Mesothelial cell of epicardium (in vitro differentiated cells): Measurements from ENCODE around the gene SPIC. TPM values are rescaled to one million over a fixed set of nuclear protein-coding genes. Genes with fewer than 3 reads are reported as not detected.

ENCODE experiments used
- DNase-seq, 2 experiments: peaks; one replicate each; pipeline ENCODE4 v3.0.0; 2021; ENCODE audit warnings: low spot score in 2 of 2; ENCODE audit not compliant: unreplicated experiment in 2 of 2
- H3K27ac Mint-ChIP-seq: 2 replicates; pipeline ENCODE4 v1.8.0; 2021; ENCODE audit warnings: mixed read lengths
- H3K27me3 Mint-ChIP-seq: 2 replicates; pipeline ENCODE4 v1.8.0; 2021; ENCODE audit warnings: low read depth, mixed read lengths
- H3K36me3 Mint-ChIP-seq: 2 replicates; pipeline ENCODE4 v1.8.0; 2021; ENCODE audit warnings: mixed read lengths
- H3K4me1 Mint-ChIP-seq: 2 replicates; pipeline ENCODE4 v1.8.0; 2021; ENCODE audit warnings: mixed read lengths
- H3K4me3 Mint-ChIP-seq: 2 replicates; pipeline ENCODE4 v1.8.0; 2021; ENCODE audit warnings: mild to moderate bottlenecking, moderate library complexity, mixed read lengths
- H3K9me3 Mint-ChIP-seq: 2 replicates; pipeline ENCODE4 v1.8.0; 2021; ENCODE audit warnings: mixed read lengths
- total RNA-seq: library from RNA; stranded (reverse); gene quantifications from 3 replicates; pipeline ENCODE4 v1.2.1, GENCODE V29; 2021
- TF ChIP-seq, protein P1 (sequence below): fragments of 200-600 bp; sonication (generic); IDR thresholded peaks from one replicate; pipeline ENCODE4 v1.5.0; 2021; ENCODE audit warnings: antibody characterized with exemption; ENCODE audit not compliant: unreplicated experiment

Gene SPIC
- total RNA-seq, 1 donor from 2014 or later = not detected

DNA sequence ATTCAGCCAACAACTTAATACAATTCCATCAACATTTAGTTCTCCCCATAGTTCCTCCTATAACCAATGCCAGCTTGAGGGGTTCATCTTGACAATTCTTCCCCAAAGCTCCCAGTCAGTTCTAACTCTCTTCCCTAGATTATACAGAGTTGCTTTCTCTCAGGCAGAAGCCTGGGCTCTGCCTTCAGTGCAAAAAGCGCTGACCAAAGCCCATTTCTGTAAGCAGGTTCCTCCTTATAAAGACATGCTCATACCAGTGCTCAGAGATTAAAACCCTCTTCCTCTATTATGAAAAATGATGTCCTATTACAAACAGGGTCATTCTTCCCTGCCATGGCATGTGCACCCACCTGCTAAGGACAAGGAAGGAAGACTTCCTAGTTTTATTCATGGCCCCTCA is 16.2 kb downstream of the SPIC start:
- no peak overlapping the region for H3K4me3 Mint-ChIP-seq
- TF ChIP-seq, protein P1, sequence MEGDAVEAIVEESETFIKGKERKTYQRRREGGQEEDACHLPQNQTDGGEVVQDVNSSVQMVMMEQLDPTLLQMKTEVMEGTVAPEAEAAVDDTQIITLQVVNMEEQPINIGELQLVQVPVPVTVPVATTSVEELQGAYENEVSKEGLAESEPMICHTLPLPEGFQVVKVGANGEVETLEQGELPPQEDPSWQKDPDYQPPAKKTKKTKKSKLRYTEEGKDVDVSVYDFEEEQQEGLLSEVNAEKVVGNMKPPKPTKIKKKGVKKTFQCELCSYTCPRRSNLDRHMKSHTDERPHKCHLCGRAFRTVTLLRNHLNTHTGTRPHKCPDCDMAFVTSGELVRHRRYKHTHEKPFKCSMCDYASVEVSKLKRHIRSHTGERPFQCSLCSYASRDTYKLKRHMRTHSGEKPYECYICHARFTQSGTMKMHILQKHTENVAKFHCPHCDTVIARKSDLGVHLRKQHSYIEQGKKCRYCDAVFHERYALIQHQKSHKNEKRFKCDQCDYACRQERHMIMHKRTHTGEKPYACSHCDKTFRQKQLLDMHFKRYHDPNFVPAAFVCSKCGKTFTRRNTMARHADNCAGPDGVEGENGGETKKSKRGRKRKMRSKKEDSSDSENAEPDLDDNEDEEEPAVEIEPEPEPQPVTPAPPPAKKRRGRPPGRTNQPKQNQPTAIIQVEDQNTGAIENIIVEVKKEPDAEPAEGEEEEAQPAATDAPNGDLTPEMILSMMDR = no peak
- H3K27me3 Mint-ChIP-seq = peaks cover 17% of the 10 kb centered on the region
- no peak for DNase-seq
- H3K27ac Mint-ChIP-seq = no peak overlapping the region
- no peaks in the 10 kb centered on the region for H3K4me1 Mint-ChIP-seq
- no peaks in the 10 kb centered on the region for H3K36me3 Mint-ChIP-seq
- H3K9me3 Mint-ChIP-seq = no peaks in the 10 kb centered on the region

DNA sequence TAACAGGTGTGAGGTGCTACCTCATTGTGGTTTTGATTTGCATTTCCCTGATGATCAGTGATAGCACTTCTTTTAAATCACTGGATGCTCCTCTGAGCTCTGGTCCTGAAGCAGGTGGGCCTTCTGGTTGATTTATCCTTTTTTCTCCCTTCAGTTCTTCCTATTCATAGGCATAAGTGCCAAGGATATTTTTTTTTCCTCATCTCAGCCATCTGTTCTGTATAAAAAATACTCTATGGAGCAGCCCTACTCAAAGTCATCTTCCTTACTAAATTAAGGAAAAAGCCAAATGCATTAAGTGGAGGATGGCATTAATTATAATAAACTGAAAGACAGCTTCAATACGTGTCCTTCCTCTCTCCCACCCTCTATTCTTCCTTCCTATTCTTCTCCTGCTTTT is 18.4 kb downstream of the SPIC start:
- TF ChIP-seq, protein P1 = no peak
- no peaks in the 10 kb centered on the region for H3K9me3 Mint-ChIP-seq
- no peak overlapping the region for H3K27ac Mint-ChIP-seq
- peaks cover 16% of the 10 kb centered on the region for H3K27me3 Mint-ChIP-seq
- no peaks in the 10 kb centered on the region for H3K36me3 Mint-ChIP-seq
- no peak for DNase-seq
- no peaks in the 10 kb centered on the region for H3K4me1 Mint-ChIP-seq
- H3K4me3 Mint-ChIP-seq = no peak overlapping the region

DNA sequence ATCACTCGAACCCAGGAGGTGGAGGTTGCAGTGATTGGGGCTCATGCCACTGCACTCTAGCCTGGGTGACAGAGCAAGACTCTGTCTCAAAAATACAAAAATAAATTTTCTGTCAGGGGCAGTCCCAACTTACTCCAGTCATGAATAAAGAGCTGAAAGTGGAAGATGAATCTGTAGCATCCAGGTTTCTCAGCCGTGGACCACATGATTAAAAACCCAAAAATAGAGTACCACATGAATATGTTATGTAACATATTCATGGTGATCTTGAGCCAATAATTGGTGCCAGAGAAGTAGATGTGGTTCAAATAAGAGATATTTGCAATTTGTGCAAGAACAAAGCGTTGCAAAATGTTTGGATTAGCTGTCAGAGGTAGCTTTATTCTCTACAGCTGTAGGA is 23.1 kb downstream of the SPIC start:
- no peak for DNase-seq
- Mint-ChIP-seq H3K9me3 (no peaks in the 10 kb centered on the region), H3K27ac (no peak overlapping the region), H3K4me3 (no peak overlapping the region), H3K36me3 (no peaks in the 10 kb centered on the region), H3K27me3 (peaks cover 5% of the 10 kb centered on the region), H3K4me1 (peaks cover 24% of the 10 kb centered on the region)
- TF ChIP-seq, protein P1 = no peak

DNA sequence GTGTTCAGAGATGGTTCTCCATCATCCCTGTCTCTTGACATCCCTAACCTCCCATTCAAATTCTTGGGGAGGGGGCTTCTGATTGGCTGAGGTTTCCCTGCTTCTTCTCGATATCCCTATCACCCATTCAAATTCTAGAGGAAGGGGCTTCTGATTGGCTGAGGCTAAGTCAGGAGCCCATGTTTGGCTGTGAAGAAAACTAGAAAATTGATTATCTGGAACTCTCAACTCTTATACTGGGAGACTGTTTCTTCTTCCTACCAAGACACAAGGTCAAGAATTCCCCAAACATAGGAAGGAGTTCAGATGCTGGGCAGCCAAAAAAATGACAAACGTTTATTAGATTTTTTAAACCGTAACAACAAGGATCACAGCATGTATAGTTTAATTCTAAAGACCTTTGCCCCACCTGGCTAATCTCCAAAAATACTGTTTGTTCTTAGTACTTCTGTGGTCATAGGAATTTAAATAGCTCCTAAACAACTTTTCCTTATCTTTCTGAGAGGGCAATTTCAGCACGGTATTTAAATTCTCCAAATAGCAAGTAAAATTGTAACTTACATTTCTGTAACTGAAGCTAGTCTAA is 26.4 kb downstream of the SPIC start:
- Mint-ChIP-seq H3K4me3 (no peak overlapping the region), H3K4me1 (peaks cover 25% of the 10 kb centered on the region), H3K36me3 (no peaks in the 10 kb centered on the region), H3K27ac (no peak overlapping the region), H3K9me3 (no peaks in the 10 kb centered on the region), H3K27me3 (peaks cover 6% of the 10 kb centered on the region)
- DNase-seq = no peak
- TF ChIP-seq, protein P1 = no peak

DNA sequence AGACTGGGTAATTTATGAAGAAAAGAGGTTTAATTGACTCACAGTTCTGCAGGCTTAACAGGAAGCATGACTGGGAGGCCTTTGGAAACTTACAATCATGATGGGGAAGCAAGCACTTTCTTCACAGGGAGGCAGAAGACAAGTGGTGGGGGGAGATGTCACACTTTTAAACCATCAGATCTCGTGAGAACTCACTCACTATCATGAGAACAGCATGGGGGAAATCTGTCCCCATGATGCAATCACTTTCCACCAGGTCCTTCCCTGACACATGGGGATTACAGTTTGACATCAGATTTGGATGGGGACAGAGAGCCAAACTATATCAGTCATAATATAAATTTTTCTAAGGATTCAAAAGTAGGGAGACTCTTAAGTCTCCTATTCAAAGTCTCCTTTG is 46.0 kb downstream of the SPIC start:
- H3K36me3 Mint-ChIP-seq = no peaks in the 10 kb centered on the region

More for the DNA sequence above, 46.0 kb downstream of the SPIC start:
- H3K27me3 Mint-ChIP-seq = peaks cover 12% of the 10 kb centered on the region
- H3K9me3 Mint-ChIP-seq = no peaks in the 10 kb centered on the region
- no peak overlapping the region for H3K27ac Mint-ChIP-seq
- no peak for DNase-seq
- TF ChIP-seq, protein P1 = no peak
- peaks cover 3% of the 10 kb centered on the region for H3K4me1 Mint-ChIP-seq
- H3K4me3 Mint-ChIP-seq = no peak overlapping the region
